Esophagus squamous epithelium (tissue), 4 donors: ENCODE data around the gene ZBTB45.
A peak's percentile ranks its signal among the peaks of the same experiment; 100 is the strongest.

ENCODE experiments used
- POLR2A ChIP-seq, 4 donors: fragments of 450-650 bp; IDR thresholded peaks; one replicate each; pipeline ENCODE4 v1.6.1; 2017; ENCODE audit warnings: antibody characterized with exemption in 4 of 4, mild to moderate bottlenecking in 4 of 4, moderate library complexity in 3 of 4
- TF ChIP-seq, protein P1 (sequence below), 6 experiments: fragments of 450-650 bp in 4 of 6; fragments of 200-600 bp in 2 of 6; sonication (generic) in 2 of 6; IDR thresholded peaks; one replicate each; pipeline ENCODE4 v1.5.1; 2016 to 2019; ENCODE audit warnings: antibody characterized with exemption in 6 of 6, mild to moderate bottlenecking in 4 of 6, moderate library complexity in 4 of 6

DNA sequence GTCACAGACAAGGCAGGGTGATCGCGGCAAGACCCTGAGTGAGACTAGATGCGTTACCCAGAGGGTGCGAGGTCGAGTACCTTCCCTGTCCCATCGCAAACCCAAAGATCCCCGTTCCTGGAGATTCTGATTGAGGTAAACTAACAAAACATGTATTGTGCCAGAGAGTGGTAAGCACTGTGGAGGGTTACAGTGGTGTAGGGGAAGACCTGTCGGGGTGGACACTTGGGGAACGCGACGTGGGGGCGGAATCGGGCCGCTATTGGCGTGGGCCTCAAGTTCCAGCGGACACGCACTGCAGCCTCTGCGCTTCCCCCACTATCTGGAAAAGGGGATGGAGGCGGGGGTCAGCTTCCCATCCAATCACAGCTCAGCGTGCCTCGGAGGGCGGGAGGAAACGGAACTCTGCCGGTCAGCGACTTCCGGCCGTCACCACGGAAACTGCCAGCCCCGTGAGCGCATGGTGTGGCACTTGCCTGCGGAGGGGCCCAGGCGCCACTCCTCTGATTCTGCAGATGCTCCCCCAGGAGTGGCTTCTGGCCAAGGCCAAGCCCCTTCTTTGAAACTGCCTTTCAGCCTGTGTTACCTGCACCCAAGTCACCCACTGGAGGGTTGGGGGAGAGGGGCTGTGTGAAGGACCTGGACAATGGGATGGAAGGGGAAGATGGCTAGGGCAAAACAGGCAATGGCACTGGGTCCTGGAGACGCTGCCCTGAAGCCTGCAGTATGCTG lies 39.8 kb upstream of the ZBTB45 start:
- TF ChIP-seq, protein P1, sequence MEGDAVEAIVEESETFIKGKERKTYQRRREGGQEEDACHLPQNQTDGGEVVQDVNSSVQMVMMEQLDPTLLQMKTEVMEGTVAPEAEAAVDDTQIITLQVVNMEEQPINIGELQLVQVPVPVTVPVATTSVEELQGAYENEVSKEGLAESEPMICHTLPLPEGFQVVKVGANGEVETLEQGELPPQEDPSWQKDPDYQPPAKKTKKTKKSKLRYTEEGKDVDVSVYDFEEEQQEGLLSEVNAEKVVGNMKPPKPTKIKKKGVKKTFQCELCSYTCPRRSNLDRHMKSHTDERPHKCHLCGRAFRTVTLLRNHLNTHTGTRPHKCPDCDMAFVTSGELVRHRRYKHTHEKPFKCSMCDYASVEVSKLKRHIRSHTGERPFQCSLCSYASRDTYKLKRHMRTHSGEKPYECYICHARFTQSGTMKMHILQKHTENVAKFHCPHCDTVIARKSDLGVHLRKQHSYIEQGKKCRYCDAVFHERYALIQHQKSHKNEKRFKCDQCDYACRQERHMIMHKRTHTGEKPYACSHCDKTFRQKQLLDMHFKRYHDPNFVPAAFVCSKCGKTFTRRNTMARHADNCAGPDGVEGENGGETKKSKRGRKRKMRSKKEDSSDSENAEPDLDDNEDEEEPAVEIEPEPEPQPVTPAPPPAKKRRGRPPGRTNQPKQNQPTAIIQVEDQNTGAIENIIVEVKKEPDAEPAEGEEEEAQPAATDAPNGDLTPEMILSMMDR (IDR thresholded peaks at IDR 0.05), result no peak
- peak in 3 of 4 donors; percentile 42 to 67 (median 43) for TF ChIP-seq POLR2A (IDR thresholded peaks at IDR 0.05)
